ENCODE data around the gene SLIT3.

GRCh38 chr5:168753691-168754254 lies 547.2 kb downstream of the SLIT3 start:
- TF ChIP-seq ZNF426 (tag by site-specific recombination; IDR thresholded peaks at IDR 0.05) (no peak), CTCF (tag by site-specific recombination; IDR thresholded peaks at IDR 0.05) (no peak), SP3 (tag by site-specific recombination; IDR thresholded peaks at IDR 0.05) (no peak), OVOL3 (tag by site-specific recombination; IDR thresholded peaks at IDR 0.05) (no peak), ZNF138 (tag by site-specific recombination; IDR thresholded peaks at IDR 0.05; ENCODE audit: borderline replicate concordance) (no peak), INSM2 (tag by site-specific recombination; IDR thresholded peaks at IDR 0.05) (no peak), ZSCAN5A (tag by site-specific recombination; IDR thresholded peaks at IDR 0.05) (no peak), ZNF202 (tag by site-specific recombination; IDR thresholded peaks at IDR 0.05; ENCODE audit: borderline replicate concordance) (no peak), PRDM4 (tag by site-specific recombination; IDR thresholded peaks at IDR 0.05) (no peak), ZNF274 (IDR thresholded peaks at IDR 0.05; ENCODE audit: low read length) (no peak), ZNF274 (tag by site-specific recombination; IDR thresholded peaks at IDR 0.05; ENCODE audit: borderline replicate concordance) (no peak)
